Gastroesophageal sphincter (tissue), 4 donors: ENCODE data around the gene SYNDIG1L. TPM values are rescaled to one million over a fixed set of nuclear protein-coding genes. Genes with fewer than 3 reads are reported as not detected.

ENCODE experiments used
- ATAC-seq: fragments of 150-250 bp; one replicate; pipeline ENCODE4 v1.9.1; 2016; ENCODE audit warnings: mild to moderate bottlenecking, moderate library complexity
- H3K27ac ChIP-seq, 4 donors: fragments of 200-600 bp; sonication (generic) in 3 of 4; 1 replicate in 3 of 4; 2 replicates in 1 of 4; pipeline ENCODE4 v1.5.1; 2016 to 2019
- H3K27me3 ChIP-seq: fragments of 200-600 bp; sonication (generic); one replicate; pipeline ENCODE4 v1.5.1; 2019
- H3K36me3 ChIP-seq, 2 donors: fragments of 200-600 bp; sonication (generic); one replicate each; pipeline ENCODE4 v1.5.1; 2019; ENCODE audit warnings: control low read depth in 1 of 2
- H3K4me1 ChIP-seq, 3 donors: fragments of 200-600 bp; sonication (generic); 1 replicate in 2 of 3; 2 replicates in 1 of 3; pipeline ENCODE4 v1.5.1; 2016 to 2019; ENCODE audit warnings: control low read depth in 2 of 3
- H3K4me3 ChIP-seq, 2 donors: fragments of 200-600 bp; sonication (generic); one replicate each; pipeline ENCODE4 v1.5.1; 2019; ENCODE audit warnings: mild to moderate bottlenecking in 1 of 2, moderate library complexity in 1 of 2
- H3K9me3 ChIP-seq, 3 donors: fragments of 200-600 bp; sonication (generic); one replicate each; pipeline ENCODE4 v1.5.1; 2017 to 2019; ENCODE audit warnings: control low read depth in 2 of 3
- EP300 ChIP-seq: sonication (generic); formaldehyde crosslinking; IDR thresholded peaks from one replicate; pipeline ENCODE4 v1.6.1; 2017; ENCODE audit warnings: antibody characterized with exemption, mild to moderate bottlenecking
- POLR2A ChIP-seq, 2 donors: fragments of 450-650 bp; IDR thresholded peaks; one replicate each; pipeline ENCODE4 v1.6.1; 2017; ENCODE audit warnings: antibody characterized with exemption in 2 of 2, mild to moderate bottlenecking in 2 of 2, moderate library complexity in 1 of 2
- POLR2AphosphoS5 ChIP-seq: sonication (generic); formaldehyde crosslinking; IDR thresholded peaks from one replicate; pipeline ENCODE4 v1.6.1; 2017; ENCODE audit warnings: antibody characterized with exemption
- WGBS, 2 donors: methylation state at CpG; one replicate each; pipeline ENCODE4 v1.1.5; 2018; ENCODE audit warnings: low coverage in 1 of 2; 5-methylcytosine and 5-hydroxymethylcytosine counted together
- total RNA-seq, 4 donors: library from RNA; depleted of rRNA; stranded (reverse); fragments of >200 nt; gene quantifications; one replicate each; pipeline ENCODE4 v1.1.0, GENCODE V29; 2016
- TF ChIP-seq, protein P1 (sequence below), 4 experiments: fragments of 200-600 bp in 2 of 4; fragments of 450-650 bp in 2 of 4; sonication (generic) in 1 of 4; IDR thresholded peaks; one replicate each; pipeline ENCODE4 v1.5.1; 2017 to 2019; ENCODE audit warnings: antibody characterized with exemption in 4 of 4, mild to moderate bottlenecking in 2 of 4, moderate library complexity in 2 of 4

The SYNDIG1L gene
- total RNA-seq, 4 donors from 2014 or later: 0.20 to 0.47 (median 0.27) TPM; not detected in 1

DNA sequence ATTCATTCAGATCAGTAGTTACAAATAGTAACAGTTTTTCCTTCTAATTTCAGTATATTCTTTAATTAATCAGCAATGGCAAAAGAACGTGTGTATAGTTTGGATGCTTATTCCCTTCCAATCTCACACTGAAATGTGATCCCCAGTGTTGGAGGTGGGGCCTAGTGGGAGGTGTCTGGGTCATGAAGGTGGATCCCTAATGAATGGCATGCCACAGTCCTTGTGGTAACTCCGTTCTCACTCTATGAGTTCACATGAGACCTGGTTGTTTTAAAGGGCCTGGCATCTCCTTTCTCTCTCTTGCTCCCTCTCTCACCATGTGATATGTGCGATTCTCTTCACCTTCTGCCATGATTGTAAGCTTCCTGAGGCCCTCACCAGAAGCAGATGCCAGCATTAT lies 18.9 kb upstream of the SYNDIG1L start:
- Histone ChIP-seq H3K36me3 (no peaks in the 10 kb centered on the region), H3K4me3 (no peak overlapping the region), H3K27me3 (no peaks in the 10 kb centered on the region), H3K27ac (no peak overlapping the region), H3K9me3 (no peaks in the 10 kb centered on the region), H3K4me1 (no peaks in the 10 kb centered on the region)
- no peak for ATAC-seq
- TF ChIP-seq POLR2AphosphoS5 (no peak), EP300 (no peak), POLR2A (IDR thresholded peaks at IDR 0.05) (no peak)
- TF ChIP-seq, protein P1, sequence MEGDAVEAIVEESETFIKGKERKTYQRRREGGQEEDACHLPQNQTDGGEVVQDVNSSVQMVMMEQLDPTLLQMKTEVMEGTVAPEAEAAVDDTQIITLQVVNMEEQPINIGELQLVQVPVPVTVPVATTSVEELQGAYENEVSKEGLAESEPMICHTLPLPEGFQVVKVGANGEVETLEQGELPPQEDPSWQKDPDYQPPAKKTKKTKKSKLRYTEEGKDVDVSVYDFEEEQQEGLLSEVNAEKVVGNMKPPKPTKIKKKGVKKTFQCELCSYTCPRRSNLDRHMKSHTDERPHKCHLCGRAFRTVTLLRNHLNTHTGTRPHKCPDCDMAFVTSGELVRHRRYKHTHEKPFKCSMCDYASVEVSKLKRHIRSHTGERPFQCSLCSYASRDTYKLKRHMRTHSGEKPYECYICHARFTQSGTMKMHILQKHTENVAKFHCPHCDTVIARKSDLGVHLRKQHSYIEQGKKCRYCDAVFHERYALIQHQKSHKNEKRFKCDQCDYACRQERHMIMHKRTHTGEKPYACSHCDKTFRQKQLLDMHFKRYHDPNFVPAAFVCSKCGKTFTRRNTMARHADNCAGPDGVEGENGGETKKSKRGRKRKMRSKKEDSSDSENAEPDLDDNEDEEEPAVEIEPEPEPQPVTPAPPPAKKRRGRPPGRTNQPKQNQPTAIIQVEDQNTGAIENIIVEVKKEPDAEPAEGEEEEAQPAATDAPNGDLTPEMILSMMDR (IDR thresholded peaks at IDR 0.05): no peak
- WGBS, 2 donors: 17 to 25% methylated on average over 2 to 3 of the region's 3 CpGs

DNA sequence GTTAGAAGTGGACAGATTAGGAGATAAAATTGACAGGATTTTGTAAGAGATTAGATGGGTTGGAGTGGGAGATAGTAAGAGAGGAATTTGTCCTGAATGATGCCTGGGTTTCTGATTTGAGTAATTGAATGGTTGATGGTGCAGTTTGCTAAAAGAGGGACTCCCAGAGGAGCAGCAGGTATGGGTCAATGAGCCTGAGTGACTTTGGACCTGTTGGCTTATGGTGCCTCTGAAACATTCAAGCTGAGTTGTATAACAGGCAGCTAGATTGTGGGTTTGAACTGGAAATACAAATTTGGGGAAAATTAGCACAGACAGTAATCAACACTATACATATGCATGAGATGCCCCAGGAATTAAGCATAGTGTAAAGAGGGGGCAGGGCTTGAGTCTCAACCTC lies 16.7 kb upstream of the SYNDIG1L start:
- Histone ChIP-seq H3K27ac (no peak overlapping the region), H3K4me1 (no peaks in the 10 kb centered on the region), H3K36me3 (no peaks in the 10 kb centered on the region), H3K9me3 (no peaks in the 10 kb centered on the region), H3K27me3 (no peaks in the 10 kb centered on the region), H3K4me3 (no peak overlapping the region)
- TF ChIP-seq POLR2A (IDR thresholded peaks at IDR 0.05): no peak
- TF ChIP-seq POLR2AphosphoS5: no peak
- no peak for TF ChIP-seq EP300
- TF ChIP-seq, protein P1 (IDR thresholded peaks at IDR 0.05): no peak
- no peak for ATAC-seq

DNA sequence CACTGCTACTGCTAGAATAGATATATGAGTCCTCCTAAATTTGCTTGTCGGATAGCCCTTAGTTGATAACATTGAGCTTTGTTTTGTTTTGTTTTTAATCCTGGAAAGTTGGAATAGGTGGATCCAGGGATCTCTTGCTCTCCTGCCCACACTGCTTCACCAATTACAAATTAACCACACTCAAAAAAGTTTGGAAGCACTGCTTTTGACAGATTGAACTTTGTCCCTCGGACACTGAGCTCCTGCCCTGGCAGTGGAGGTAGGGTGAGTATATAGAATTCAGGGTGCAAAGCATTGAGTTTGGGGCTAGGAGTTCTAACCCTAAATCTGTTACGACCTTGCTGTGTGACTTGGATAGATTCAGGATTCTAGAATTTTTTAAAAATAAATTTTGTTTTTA lies 15.1 kb upstream of the SYNDIG1L start:
- Histone ChIP-seq H3K4me1 (no peaks in the 10 kb centered on the region), H3K4me3 (no peak overlapping the region), H3K36me3 (no peaks in the 10 kb centered on the region), H3K9me3 (no peaks in the 10 kb centered on the region), H3K27me3 (no peaks in the 10 kb centered on the region), H3K27ac (no peak overlapping the region)
- no peak for ATAC-seq
- no peak for TF ChIP-seq POLR2A (IDR thresholded peaks at IDR 0.05)
- TF ChIP-seq EP300: no peak
- TF ChIP-seq POLR2AphosphoS5: no peak
- TF ChIP-seq, protein P1 (IDR thresholded peaks at IDR 0.05): no peak
- 71 to 89% methylated on average over 3 of the region's 3 CpGs for WGBS, 2 donors

DNA sequence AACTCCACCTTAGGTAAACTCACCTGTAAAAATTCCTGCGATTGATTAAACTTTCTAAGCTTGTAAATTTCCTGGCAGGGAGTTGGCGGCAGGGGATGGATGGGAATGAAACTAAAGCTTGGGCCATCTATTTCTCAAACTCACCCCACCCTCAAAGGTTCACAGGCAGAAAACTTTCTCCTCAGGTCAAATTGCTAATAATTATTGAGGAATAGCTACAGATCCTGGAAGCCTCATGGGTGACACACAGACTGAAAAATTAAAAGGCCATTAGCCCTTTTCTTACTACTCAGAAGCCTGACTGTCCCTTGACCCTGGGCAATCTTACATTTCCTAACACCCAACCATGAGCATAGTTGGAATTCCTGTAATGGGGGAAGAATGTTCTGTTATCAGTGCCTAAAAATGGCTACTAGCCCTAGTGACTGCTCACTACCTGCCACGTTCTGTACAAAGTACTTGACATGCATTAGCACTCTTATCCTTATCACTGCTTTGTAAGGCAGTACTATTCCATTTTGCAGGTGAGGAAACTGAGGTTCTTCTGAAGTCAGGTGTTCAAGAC lies 12.4 kb upstream of the SYNDIG1L start:
- H3K36me3 ChIP-seq: no peaks in the 10 kb centered on the region
- no peaks in the 10 kb centered on the region for H3K27me3 ChIP-seq
- 40 to 70% methylated on average over 1 to 3 of the region's 3 CpGs for WGBS, 2 donors
- H3K4me3 ChIP-seq: no peak overlapping the region
- H3K4me1 ChIP-seq: no peaks in the 10 kb centered on the region
- no peaks in the 10 kb centered on the region for H3K9me3 ChIP-seq
- TF ChIP-seq POLR2AphosphoS5: no peak
- no peak for ATAC-seq
- H3K27ac ChIP-seq: no peak overlapping the region

DNA sequence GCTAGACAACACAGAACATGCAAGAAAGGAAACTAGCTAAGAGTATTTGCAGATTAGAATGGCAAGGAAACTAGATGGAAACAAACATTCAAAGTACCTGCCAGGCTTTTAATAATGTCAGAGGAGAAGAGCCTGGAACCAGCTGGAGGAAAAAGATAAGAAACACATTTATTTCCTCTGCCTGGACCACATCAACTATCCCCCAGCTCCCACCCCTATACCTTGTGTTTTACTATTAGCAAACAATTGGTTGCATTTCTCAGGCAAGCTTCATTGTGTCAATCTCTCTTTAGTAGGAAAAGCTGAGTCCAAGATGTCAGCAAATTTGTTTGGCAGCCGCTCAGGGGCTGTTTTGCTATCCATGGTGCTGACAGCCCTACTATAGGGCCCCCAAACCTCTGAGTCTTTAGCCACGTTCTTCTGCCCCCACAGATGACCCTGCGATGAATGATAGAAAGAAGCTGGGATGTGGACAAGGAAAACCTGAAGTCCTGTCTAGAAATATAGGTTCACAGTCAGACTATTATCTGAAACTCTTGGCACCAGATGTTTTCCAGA lies 11.6 kb upstream of the SYNDIG1L start:
- Histone ChIP-seq H3K9me3 (no peaks in the 10 kb centered on the region), H3K4me3 (no peak overlapping the region), H3K4me1 (no peaks in the 10 kb centered on the region), H3K36me3 (no peaks in the 10 kb centered on the region), H3K27me3 (no peaks in the 10 kb centered on the region), H3K27ac (no peak overlapping the region)
- TF ChIP-seq POLR2A (IDR thresholded peaks at IDR 0.05): no peak
- no peak for TF ChIP-seq EP300
- no peak for TF ChIP-seq POLR2AphosphoS5
- TF ChIP-seq, protein P1 (IDR thresholded peaks at IDR 0.05): no peak
- ATAC-seq: no peak
- WGBS, 2 donors: 18 to 30% methylated on average over 2 to 3 of the region's 3 CpGs
